SK-N-SH treated with all-trans-retinoic acid at 6 μM for 48 hours (cell line): Measurements from ENCODE around the gene SPACA6.

Experiments used
- ATAC-seq: fragments of 200-7000 bp; cut with Tn5 transposase; 3 replicates; pipeline ENCODE4 v1.9.1; 2020; ENCODE audit warnings: mild to moderate bottlenecking, moderate library complexity
- ARNTL ChIP-seq: fragments of 450-650 bp; formaldehyde crosslinking; IDR thresholded peaks from 2 replicates; pipeline ENCODE4 v1.5.0; 2020; ENCODE audit warnings: low read depth, mild to moderate bottlenecking, moderate library complexity, borderline replicate concordance
- BACH2 ChIP-seq: fragments of 250-450 bp; sonication (Bioruptor Pico); IDR thresholded peaks from 2 replicates; pipeline ENCODE4 v1.9.0; 2021; ENCODE audit warnings: mild to moderate bottlenecking, borderline replicate concordance
- CSDC2 ChIP-seq: fragments of 250-450 bp; sonication (Bioruptor Pico); IDR thresholded peaks from 2 replicates; pipeline ENCODE4 v1.5.0; 2020; ENCODE audit warnings: mild to moderate bottlenecking, moderate library complexity
- ESRRG ChIP-seq: fragments of 250-450 bp; sonication (Bioruptor Pico); IDR thresholded peaks from 2 replicates; pipeline ENCODE4 v1.6.1; 2021; ENCODE audit warnings: mild to moderate bottlenecking
- GLIS3 ChIP-seq: fragments of 250-450 bp; sonication (Bioruptor Pico); IDR thresholded peaks from 2 replicates; pipeline ENCODE4 v1.5.0; 2020; ENCODE audit warnings: mild to moderate bottlenecking, moderate library complexity
- OSR1 ChIP-seq: fragments of 250-450 bp; sonication (Bioruptor Pico); IDR thresholded peaks from 2 replicates; pipeline ENCODE4 v1.8.0; 2022; ENCODE audit warnings: moderate library complexity, mild to moderate bottlenecking, inconsistent platforms
- POU6F1 ChIP-seq: fragments of 250-450 bp; sonication (Bioruptor Pico); IDR thresholded peaks from 2 replicates; pipeline ENCODE4 v1.8.0; 2021; ENCODE audit warnings: low read depth, mild to moderate bottlenecking, moderate library complexity, borderline replicate concordance
- PPARA ChIP-seq: fragments of 250-450 bp; sonication (Bioruptor Pico); IDR thresholded peaks from 2 replicates; pipeline ENCODE4 v1.5.0; 2020; ENCODE audit warnings: mild to moderate bottlenecking, borderline replicate concordance
- RARB ChIP-seq: fragments of 250-450 bp; sonication (Bioruptor Pico); IDR thresholded peaks from 2 replicates; pipeline ENCODE4 v1.8.0; 2021; ENCODE audit warnings: mild to moderate bottlenecking, moderate library complexity
- SNAI2 ChIP-seq: fragments of 250-450 bp; sonication (Bioruptor Pico); IDR thresholded peaks from 2 replicates; pipeline ENCODE4 v1.5.0; 2020; ENCODE audit warnings: mild to moderate bottlenecking, moderate library complexity
- TCF4 ChIP-seq: fragments of 250-450 bp; sonication (Bioruptor Pico); IDR thresholded peaks from 2 replicates; pipeline ENCODE4 v1.8.0; 2021; ENCODE audit warnings: mild to moderate bottlenecking, moderate library complexity, borderline replicate concordance
- ZC3H10 ChIP-seq: fragments of 250-450 bp; sonication (Bioruptor Pico); IDR thresholded peaks from 2 replicates; pipeline ENCODE4 v1.5.1; 2021; ENCODE audit warnings: mild to moderate bottlenecking, moderate library complexity
- ZFP3 ChIP-seq: fragments of 250-450 bp; sonication (Bioruptor Pico); IDR thresholded peaks from 2 replicates; pipeline ENCODE4 v1.5.0; 2020; ENCODE audit warnings: mild to moderate bottlenecking, moderate library complexity
- ZFP30 ChIP-seq: fragments of 450-650 bp; formaldehyde crosslinking; IDR thresholded peaks from 2 replicates; pipeline ENCODE4 v1.5.0; 2022; ENCODE audit warnings: mild to moderate bottlenecking, moderate library complexity
- ZNF565 ChIP-seq: fragments of 450-650 bp; formaldehyde crosslinking; conservative IDR thresholded peaks from 2 replicates; pipeline ENCODE4 v1.5.0; 2020; ENCODE audit warnings: low read depth, mild to moderate bottlenecking, moderate library complexity
- ZNF70 ChIP-seq: fragments of 450-650 bp; formaldehyde crosslinking; IDR thresholded peaks from 2 replicates; pipeline ENCODE4 v1.5.0; 2020; ENCODE audit warnings: mild to moderate bottlenecking, moderate library complexity
- ZNF8 ChIP-seq: fragments of 450-650 bp; formaldehyde crosslinking; IDR thresholded peaks from 2 replicates; pipeline ENCODE4 v1.5.0; 2020; ENCODE audit warnings: mild to moderate bottlenecking, moderate library complexity
- TF ChIP-seq, protein P1 (sequence below): fragments of 250-450 bp; sonication (Bioruptor Pico); IDR thresholded peaks from 2 replicates; pipeline ENCODE4 v1.5.1; 2021; ENCODE audit warnings: mild to moderate bottlenecking, moderate library complexity
- TF ChIP-seq, protein P2 (sequence below): fragments of 250-450 bp; sonication (Bioruptor Pico); IDR thresholded peaks from 2 replicates; pipeline ENCODE4 v1.8.0; 2020; ENCODE audit warnings: mild to moderate bottlenecking, moderate library complexity, borderline replicate concordance
- TF ChIP-seq, protein P3 (sequence below): fragments of 250-450 bp; sonication (Bioruptor Pico); IDR thresholded peaks from 2 replicates; pipeline ENCODE4 v1.5.0; 2020; ENCODE audit warnings: mild to moderate bottlenecking, moderate library complexity

Gene SPACA6

GRCh38 chr19:51740356-51740755 is 47.2 kb downstream of the SPACA6 start:
- no peak for TF ChIP-seq ZNF565 (CRISPR knock-in tag)
- ATAC-seq: no peak

GRCh38 chr19:51742789-51743188 is 49.7 kb downstream of the SPACA6 start:
- TF ChIP-seq ZNF565 (CRISPR knock-in tag): no peak
- no peak for TF ChIP-seq ZC3H10 (CRISPR knock-in tag)
- no peak for TF ChIP-seq SNAI2 (CRISPR knock-in tag)
- TF ChIP-seq ESRRG (CRISPR knock-in tag): no peak
- TF ChIP-seq, protein P1, sequence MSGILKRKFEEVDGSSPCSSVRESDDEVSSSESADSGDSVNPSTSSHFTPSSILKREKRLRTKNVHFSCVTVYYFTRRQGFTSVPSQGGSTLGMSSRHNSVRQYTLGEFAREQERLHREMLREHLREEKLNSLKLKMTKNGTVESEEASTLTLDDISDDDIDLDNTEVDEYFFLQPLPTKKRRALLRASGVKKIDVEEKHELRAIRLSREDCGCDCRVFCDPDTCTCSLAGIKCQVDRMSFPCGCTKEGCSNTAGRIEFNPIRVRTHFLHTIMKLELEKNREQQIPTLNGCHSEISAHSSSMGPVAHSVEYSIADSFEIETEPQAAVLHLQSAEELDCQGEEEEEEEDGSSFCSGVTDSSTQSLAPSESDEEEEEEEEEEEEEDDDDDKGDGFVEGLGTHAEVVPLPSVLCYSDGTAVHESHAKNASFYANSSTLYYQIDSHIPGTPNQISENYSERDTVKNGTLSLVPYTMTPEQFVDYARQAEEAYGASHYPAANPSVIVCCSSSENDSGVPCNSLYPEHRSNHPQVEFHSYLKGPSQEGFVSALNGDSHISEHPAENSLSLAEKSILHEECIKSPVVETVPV (CRISPR knock-in tag): no peak
- TF ChIP-seq TCF4 (CRISPR knock-in tag): no peak
- TF ChIP-seq OSR1 (CRISPR knock-in tag): no peak
- TF ChIP-seq ZNF8 (CRISPR knock-in tag): no peak
- no peak for TF ChIP-seq PPARA (CRISPR knock-in tag)
- TF ChIP-seq, protein P2, sequence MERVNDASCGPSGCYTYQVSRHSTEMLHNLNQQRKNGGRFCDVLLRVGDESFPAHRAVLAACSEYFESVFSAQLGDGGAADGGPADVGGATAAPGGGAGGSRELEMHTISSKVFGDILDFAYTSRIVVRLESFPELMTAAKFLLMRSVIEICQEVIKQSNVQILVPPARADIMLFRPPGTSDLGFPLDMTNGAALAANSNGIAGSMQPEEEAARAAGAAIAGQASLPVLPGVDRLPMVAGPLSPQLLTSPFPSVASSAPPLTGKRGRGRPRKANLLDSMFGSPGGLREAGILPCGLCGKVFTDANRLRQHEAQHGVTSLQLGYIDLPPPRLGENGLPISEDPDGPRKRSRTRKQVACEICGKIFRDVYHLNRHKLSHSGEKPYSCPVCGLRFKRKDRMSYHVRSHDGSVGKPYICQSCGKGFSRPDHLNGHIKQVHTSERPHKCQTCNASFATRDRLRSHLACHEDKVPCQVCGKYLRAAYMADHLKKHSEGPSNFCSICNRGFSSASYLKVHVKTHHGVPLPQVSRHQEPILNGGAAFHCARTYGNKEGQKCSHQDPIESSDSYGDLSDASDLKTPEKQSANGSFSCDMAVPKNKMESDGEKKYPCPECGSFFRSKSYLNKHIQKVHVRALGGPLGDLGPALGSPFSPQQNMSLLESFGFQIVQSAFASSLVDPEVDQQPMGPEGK (CRISPR knock-in tag): no peak
- no peak for TF ChIP-seq BACH2 (CRISPR knock-in tag)
- ATAC-seq: no peak

DNA sequence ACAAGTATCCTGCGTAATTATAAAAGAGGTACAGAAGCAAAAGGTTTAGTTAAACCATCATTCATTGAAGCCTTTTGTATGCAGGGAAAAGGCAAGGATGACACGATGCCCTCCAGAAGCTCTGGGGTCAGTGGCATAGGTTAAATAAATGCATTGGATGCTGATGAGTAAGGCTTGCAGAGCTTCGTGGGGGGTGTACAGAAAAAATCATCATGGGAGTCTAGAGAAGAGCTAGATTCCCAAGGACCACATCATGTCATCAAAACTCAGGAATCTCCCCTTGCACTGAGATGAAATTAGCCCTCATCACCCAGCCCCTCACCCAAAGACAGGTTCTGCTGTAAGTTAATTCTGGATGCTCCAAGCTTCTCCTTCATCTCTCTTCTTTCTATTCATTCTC is 50.3 kb downstream of the SPACA6 start:
- no peak for TF ChIP-seq POU6F1 (CRISPR knock-in tag)
- no peak for TF ChIP-seq GLIS3 (CRISPR knock-in tag)
- no peak for TF ChIP-seq RARB
- TF ChIP-seq TCF4 (CRISPR knock-in tag): no peak
- no peak for TF ChIP-seq ZFP30 (CRISPR knock-in tag)
- no peak for TF ChIP-seq ARNTL
- TF ChIP-seq CSDC2 (CRISPR knock-in tag): no peak
- TF ChIP-seq ESRRG (CRISPR knock-in tag): no peak
- no peak for TF ChIP-seq ZC3H10 (CRISPR knock-in tag)
- TF ChIP-seq ZNF565 (CRISPR knock-in tag): no peak
- TF ChIP-seq ZFP3 (CRISPR knock-in tag): no peak
- TF ChIP-seq SNAI2 (CRISPR knock-in tag): no peak
- TF ChIP-seq, protein P3, sequence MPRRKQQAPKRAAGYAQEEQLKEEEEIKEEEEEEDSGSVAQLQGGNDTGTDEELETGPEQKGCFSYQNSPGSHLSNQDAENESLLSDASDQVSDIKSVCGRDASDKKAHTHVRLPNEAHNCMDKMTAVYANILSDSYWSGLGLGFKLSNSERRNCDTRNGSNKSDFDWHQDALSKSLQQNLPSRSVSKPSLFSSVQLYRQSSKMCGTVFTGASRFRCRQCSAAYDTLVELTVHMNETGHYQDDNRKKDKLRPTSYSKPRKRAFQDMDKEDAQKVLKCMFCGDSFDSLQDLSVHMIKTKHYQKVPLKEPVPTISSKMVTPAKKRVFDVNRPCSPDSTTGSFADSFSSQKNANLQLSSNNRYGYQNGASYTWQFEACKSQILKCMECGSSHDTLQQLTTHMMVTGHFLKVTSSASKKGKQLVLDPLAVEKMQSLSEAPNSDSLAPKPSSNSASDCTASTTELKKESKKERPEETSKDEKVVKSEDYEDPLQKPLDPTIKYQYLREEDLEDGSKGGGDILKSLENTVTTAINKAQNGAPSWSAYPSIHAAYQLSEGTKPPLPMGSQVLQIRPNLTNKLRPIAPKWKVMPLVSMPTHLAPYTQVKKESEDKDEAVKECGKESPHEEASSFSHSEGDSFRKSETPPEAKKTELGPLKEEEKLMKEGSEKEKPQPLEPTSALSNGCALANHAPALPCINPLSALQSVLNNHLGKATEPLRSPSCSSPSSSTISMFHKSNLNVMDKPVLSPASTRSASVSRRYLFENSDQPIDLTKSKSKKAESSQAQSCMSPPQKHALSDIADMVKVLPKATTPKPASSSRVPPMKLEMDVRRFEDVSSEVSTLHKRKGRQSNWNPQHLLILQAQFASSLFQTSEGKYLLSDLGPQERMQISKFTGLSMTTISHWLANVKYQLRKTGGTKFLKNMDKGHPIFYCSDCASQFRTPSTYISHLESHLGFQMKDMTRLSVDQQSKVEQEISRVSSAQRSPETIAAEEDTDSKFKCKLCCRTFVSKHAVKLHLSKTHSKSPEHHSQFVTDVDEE (CRISPR knock-in tag): no peak
- no peak for TF ChIP-seq BACH2 (CRISPR knock-in tag)
- ATAC-seq: no peak

DNA sequence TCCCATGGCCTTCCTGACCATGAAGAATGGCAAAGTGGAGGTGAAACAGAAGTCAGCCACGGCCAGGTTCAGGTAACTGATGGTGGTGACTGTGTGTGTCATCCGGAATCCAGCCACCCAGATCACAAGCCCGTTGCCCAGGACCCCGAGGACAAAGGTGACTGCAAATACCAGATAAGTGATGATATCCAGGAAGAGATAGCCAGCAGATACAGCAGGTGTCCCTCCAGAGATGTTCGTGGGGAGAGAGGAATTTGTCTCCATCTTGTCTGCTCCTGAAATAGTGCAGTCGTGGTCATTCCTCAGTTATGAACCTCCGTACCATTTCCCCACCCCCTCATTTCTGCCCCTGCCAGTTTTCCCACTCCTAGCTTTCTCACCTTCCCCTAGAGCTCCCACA is 53.6 kb downstream of the SPACA6 start:
- TF ChIP-seq, protein P1 (CRISPR knock-in tag): no peak
- TF ChIP-seq ARNTL (no peak), ZNF565 (CRISPR knock-in tag) (no peak), POU6F1 (CRISPR knock-in tag) (no peak), CSDC2 (CRISPR knock-in tag) (no peak), ESRRG (CRISPR knock-in tag) (no peak), PPARA (CRISPR knock-in tag) (no peak), ZFP3 (CRISPR knock-in tag) (no peak), RARB (no peak), TCF4 (CRISPR knock-in tag) (no peak), ZNF70 (CRISPR knock-in tag) (no peak), ZNF8 (CRISPR knock-in tag) (no peak), ZC3H10 (CRISPR knock-in tag) (no peak), BACH2 (CRISPR knock-in tag) (no peak), OSR1 (CRISPR knock-in tag) (no peak), SNAI2 (CRISPR knock-in tag) (no peak)
- TF ChIP-seq, protein P2 (CRISPR knock-in tag): no peak
- ATAC-seq: no peak
